GM10248 (cell line): Measurements from ENCODE around the gene EXOC3.
"Not testable (repeated sequence)": the region's sequence is repeated elsewhere in the genome, so short reads cannot be mapped to it uniquely, and the experiment has no call there.

Source experiments
- CTCF ChIA-PET: fragments of 300-600 bp; sonication (Branson Sonifier 250); formaldehyde crosslinking; extraction: SDS; loops from one replicate; lab custom pipeline; 2021; ENCODE audit warnings: antibody characterized with exemption; lab: Yijun Ruan, JAX
- POLR2A ChIA-PET: fragments of 350-650 bp; sonication (Branson Sonifier 250); formaldehyde crosslinking; extraction: SDS; loops from one replicate; lab custom pipeline; 2020; ENCODE audit warnings: antibody characterized with exemption; lab: Yijun Ruan, JAX
- DNase-seq: peaks from one replicate; pipeline ENCODE4 v3.0.0; 2012; ENCODE audit errors: extremely low spot score
- TF ChIP-seq, protein P1 (sequence below): IDR thresholded peaks from 2 replicates; pipeline ENCODE4 v1.5.1; 2012; ENCODE audit warnings: mild to moderate bottlenecking, low read depth; ENCODE audit errors: extremely low read depth, missing control alignments, control extremely low read depth

EXOC3 gene

DNA sequence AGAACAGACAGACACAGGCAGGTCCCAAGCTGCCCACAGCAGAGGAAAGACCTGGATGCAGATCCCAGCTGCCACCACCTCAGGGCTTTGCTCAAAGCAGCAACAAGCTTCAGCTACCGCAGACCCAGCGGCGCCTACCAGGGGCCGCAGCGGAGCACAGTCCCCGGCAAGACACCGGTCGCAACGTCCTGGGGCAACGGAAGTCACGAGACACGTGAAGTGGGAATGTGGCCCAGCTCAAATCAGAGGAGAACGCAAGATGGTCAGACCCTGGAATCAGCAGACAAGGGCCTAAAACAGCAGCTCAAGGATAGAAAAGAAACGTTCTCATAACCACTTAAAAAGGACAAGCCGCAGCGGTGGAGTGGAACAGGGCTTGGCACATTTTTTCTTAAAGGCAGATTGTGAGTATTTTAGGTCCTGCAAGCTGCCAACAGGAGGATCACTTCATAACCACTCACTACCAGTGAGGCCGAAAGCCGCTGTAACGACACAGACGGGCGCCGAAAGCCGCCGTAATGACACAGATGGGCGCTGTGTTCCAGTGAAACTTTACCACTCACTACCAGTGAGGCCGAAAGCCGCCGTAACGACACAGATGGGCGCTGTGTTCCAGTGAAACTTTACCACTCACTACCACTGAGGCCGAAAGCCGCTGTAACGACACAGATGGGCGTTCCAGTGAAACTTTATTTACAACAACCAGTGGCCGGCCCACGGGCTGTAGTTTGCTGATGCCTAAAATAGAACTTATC lies 59.5 kb downstream of the EXOC3 start:
- TF ChIP-seq, protein P1, sequence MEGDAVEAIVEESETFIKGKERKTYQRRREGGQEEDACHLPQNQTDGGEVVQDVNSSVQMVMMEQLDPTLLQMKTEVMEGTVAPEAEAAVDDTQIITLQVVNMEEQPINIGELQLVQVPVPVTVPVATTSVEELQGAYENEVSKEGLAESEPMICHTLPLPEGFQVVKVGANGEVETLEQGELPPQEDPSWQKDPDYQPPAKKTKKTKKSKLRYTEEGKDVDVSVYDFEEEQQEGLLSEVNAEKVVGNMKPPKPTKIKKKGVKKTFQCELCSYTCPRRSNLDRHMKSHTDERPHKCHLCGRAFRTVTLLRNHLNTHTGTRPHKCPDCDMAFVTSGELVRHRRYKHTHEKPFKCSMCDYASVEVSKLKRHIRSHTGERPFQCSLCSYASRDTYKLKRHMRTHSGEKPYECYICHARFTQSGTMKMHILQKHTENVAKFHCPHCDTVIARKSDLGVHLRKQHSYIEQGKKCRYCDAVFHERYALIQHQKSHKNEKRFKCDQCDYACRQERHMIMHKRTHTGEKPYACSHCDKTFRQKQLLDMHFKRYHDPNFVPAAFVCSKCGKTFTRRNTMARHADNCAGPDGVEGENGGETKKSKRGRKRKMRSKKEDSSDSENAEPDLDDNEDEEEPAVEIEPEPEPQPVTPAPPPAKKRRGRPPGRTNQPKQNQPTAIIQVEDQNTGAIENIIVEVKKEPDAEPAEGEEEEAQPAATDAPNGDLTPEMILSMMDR: no peak
- CTCF ChIA-PET: interaction anchor here (0.6 to 1.1 kb wide), 2 partner anchors 8 to 10 kb away, joined by 3 read pairs; no protein-coding TSS in a partner anchor
- POLR2A ChIA-PET: no interaction called here
- no peak for DNase-seq

DNA sequence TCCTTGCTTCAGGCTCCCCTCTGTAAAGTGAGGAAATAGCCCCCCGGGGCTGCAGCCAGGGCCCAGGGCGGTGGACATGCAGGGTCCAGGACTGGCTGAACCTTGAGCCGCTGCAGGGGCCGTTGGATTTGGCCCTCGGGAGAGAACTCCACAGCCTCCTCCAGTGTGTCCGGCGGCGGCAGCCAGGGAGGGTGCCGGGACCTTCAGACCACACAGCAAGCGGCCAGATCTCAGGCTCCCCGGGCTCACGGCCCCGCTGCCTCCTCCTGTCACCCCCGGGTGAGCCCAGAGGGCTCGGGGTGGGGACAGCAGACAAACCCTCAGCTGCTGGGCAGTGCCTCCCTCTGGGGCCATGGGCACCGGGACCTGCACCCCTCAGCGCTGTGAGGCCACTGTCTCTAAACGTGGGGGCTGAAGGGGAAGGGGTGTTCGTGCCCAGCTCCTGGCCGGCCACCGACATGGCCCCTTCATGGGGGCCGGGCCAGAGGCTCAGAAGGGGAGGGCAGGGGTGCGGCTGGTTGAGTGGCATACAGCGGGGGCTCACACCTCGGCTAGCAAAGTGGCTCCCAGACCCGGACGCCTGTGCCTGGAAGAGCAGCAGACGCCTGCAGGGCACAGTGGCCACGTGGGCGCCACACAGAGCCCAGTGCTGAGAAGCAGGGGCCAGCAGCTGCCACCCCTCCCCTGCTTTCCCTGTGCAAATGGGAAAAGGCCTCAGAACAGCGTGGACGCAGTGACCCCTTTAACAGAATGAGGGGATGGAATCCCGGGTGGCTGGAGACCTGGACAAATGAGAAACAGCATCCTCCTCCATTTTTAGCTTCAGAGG lies 61.6 kb downstream of the EXOC3 start:
- ChIA-PET POLR2A (no interaction called here), CTCF (interaction anchor here (0.9 kb wide), 1 partner anchor 9 kb away, joined by 3 read pairs; no protein-coding TSS in a partner anchor)
- TF ChIP-seq, protein P1: no peak
- DNase-seq: no peak

DNA sequence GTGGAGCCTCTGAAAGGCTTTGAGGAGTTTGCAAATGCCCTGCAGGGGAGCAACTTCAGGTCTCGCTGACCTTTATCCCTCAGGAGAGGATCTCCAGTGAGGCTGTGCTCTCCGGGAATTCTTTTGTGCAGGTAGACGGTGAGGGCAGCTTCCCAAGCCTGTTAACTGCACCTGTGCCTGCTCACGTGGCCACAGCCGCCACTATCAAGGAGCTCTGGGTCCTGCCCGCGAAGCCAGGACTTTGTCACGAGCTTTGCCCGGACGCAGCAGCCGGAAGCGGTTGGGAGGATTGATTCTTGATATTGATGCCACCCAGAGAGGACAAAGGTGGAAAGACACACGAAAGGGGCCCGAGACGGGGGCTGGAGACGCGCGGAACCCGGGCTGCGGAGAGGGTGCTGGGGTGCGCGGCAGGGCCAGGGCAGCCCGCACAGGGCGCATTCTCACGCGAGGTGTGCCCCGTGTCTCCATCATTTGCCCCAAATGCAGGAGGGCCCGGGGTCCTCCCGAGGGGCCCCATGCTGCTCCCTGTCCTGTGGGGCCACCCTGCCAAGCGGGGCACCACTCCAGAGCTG lies 63.1 kb downstream of the EXOC3 start:
- DNase-seq: no peak
- TF ChIP-seq, protein P1: no peak
- ChIA-PET CTCF (no interaction called here), POLR2A (no interaction called here)

DNA sequence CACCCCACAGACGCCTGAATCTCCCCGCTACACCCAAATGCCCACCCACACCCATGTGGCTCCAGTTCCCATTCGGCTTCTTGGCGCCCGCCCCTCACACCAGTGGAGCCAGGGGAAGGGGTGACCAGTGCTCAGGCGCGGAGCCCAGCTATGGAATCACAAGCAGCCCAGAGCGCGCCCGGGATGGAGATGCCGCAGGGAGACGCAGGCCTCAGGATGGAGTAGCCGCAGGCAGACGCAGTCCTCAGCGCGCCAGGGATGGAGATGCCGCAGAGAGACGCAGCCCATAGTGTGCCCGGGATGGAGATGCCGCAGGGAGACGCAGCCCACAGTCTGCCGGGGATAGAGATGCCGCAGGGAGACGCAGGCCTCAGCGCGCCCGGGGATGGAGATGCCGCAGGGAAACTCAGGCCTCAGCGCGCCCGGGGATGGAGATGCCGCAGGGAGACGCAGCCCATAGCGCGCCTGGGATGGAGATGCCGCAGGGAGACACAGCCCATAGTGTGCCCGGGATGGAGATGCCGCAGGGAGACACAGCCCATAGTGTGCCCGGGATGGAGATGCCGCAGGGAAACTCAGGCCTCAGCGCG lies 65.1 kb downstream of the EXOC3 start:
- CTCF ChIA-PET, DNase-seq, POLR2A ChIA-PET: not testable (repeated sequence)

DNA sequence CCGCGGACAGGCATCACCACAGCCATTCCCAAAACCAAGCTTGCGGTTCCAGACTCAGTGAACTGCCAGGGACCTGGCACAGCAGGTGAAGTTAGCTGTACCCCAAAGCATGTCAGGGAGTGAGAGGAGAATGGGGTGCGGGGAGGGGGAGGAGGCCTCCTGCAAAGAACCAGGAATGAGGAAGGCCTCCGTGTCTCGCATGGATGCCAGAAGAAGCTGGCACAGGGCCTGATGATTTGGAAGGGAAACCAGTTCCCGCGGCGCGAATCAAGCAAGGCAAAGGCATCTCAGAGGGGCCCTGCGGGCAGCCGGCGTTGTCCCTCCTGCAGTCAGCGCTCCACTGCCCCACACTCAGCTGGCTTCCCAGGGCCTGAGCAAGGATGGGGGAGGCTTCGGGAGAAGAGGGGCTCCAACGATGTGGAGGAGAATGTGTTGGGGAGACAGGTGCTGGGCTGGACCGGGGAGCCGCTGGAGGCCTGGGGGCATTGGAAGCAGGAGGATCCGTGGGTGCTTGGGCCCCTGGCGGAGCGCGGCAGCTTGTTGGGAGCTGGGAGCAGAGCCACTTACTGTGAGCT lies 66.7 kb downstream of the EXOC3 start:
- TF ChIP-seq, protein P1: no peak
- ChIA-PET POLR2A (interaction anchor here (0.7 kb wide), 1 partner anchor 276 kb away, joined by 4 read pairs; no protein-coding TSS in a partner anchor), CTCF (interaction anchor here (0.9 kb wide), 1 partner anchor 63 kb away, joined by 3 read pairs; no protein-coding TSS in a partner anchor)
- DNase-seq: no peak

DNA sequence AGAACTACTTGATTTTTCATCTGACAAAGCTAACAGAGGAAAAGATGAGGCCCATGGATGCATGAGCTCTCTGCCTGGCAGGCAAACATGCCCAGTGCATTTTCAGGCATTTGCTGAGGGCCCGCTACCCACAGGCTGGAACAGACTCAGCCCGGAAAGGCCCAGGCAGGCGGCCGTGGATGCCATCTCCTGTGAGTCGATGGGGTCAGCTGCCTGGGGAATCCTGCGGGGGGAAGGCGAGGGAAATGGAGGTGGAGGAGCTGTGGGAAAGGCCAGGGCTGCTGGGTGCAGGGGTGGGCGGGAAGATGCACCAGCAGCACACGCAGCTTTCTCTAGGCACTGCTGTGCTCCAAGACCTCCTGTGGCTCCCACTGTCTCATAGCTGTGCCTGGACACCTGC lies 67.5 kb downstream of the EXOC3 start:
- ChIA-PET POLR2A (no interaction called here), CTCF (interaction anchor here (0.9 kb wide), 2 partner anchors 64 to 142 kb away, joined by 3 read pairs; no protein-coding TSS in a partner anchor)
- no peak for DNase-seq
- TF ChIP-seq, protein P1: no peak
